ENCODE data around the gene PRKG1. TPM values are rescaled to one million over a fixed set of nuclear protein-coding genes. Genes with fewer than 3 reads are reported as not detected.

Gene PRKG1
- total RNA-seq, 4 donors from 2014 or later = 24.5 to 46.1 (median 37.1) TPM

- no peaks in the 10 kb centered on the region for H3K9me3 ChIP-seq
- H3K27ac ChIP-seq (replicated peaks in 1 of 4) = no peak overlapping the region
- WGBS = 32% methylated on average over 2 of the region's 2 CpGs
- no peak overlapping the region for H3K4me3 ChIP-seq
- no peak for TF ChIP-seq EP300 (IDR thresholded peaks at IDR 0.05)
- no peak for TF ChIP-seq POLR2AphosphoS5 (IDR thresholded peaks at IDR 0.05)
- TF ChIP-seq POLR2A (IDR thresholded peaks at IDR 0.05; ENCODE audit: low read depth) = no peak
- TF ChIP-seq CTCF (IDR thresholded peaks at IDR 0.05) = no peak
- no peaks in the 10 kb centered on the region for H3K36me3 ChIP-seq
- intact Hi-C loops (cut with DNase I) = no loop called here
- DNase-seq (ENCODE audit: extremely low spot score) = no peak
- no peaks in the 10 kb centered on the region for H3K27me3 ChIP-seq
- peaks cover 0 to 11% (median 5%) of the 10 kb centered on the region in 4 donors for H3K4me1 ChIP-seq
These were observed 447.3 kb downstream of the PRKG1 start for GRCh38 chr10:51521605-51522004.

DNA sequence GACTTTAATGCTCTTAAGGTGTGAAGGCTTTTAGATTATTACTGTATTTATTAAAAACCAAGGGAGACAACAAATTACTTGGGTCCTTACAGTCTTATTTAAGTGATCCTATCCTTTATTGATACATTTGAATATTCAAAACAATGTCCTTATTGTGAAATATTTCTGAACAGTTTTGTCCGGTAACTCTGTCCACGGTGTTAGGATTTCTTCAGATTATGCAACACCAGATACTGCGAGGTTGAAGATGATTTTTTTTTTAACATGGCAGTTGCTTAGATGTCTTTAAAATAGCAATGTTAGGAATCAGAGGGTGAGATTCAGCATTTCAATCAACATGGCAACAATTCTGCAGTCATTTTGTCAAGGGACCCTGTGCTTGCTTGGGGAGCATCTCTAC lies 448.6 kb downstream of the PRKG1 start:
- no peak for TF ChIP-seq POLR2AphosphoS5 (IDR thresholded peaks at IDR 0.05)
- no peak for TF ChIP-seq POLR2A (IDR thresholded peaks at IDR 0.05; ENCODE audit: low read depth)
- TF ChIP-seq EP300 (IDR thresholded peaks at IDR 0.05) = no peak
- no peak for TF ChIP-seq CTCF (IDR thresholded peaks at IDR 0.05)
- 75% methylated on average over 3 of the region's 3 CpGs for WGBS
- no peak overlapping the region for H3K4me3 ChIP-seq
- DNase-seq (ENCODE audit: extremely low spot score) = no peak
- no peaks in the 10 kb centered on the region for H3K27me3 ChIP-seq
- no peak overlapping the region for H3K27ac ChIP-seq (replicated peaks in 1 of 4)
- intact Hi-C loops (cut with DNase I) = no loop called here
- H3K9me3 ChIP-seq = no peaks in the 10 kb centered on the region
- H3K4me1 ChIP-seq = peaks cover 0 to 14% (median 10%) of the 10 kb centered on the region in 4 donors
- H3K36me3 ChIP-seq = no peaks in the 10 kb centered on the region

DNA sequence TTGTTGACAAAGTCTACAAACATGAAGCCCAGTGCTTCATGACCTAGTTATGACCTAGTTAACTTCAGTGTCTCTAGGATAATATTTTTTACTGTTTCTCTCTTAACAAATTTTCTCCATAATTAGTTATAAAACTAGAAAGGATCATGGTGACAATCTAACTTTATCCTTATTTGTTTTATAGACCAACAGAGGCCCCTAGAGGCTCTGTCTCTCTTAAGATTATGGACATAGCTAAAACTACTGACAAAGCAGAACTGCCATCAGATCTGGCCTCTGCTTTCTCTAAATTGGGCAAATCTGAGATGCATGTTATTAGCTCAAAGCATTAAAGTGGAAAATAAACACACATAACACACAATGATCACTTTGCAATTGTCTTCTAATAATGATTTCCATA lies 449.2 kb downstream of the PRKG1 start:
- TF ChIP-seq EP300 (IDR thresholded peaks at IDR 0.05) = no peak
- no peak for TF ChIP-seq POLR2AphosphoS5 (IDR thresholded peaks at IDR 0.05)
- TF ChIP-seq CTCF (IDR thresholded peaks at IDR 0.05) = no peak
- no peak for TF ChIP-seq POLR2A (IDR thresholded peaks at IDR 0.05; ENCODE audit: low read depth)
- peaks cover 0 to 17% (median 16%) of the 10 kb centered on the region in 4 donors for H3K4me1 ChIP-seq
- H3K36me3 ChIP-seq = no peaks in the 10 kb centered on the region
- intact Hi-C loops (cut with DNase I) = no loop called here
- no peak overlapping the region for H3K27ac ChIP-seq (replicated peaks in 1 of 4)
- no peak overlapping the region for H3K4me3 ChIP-seq
- H3K9me3 ChIP-seq = no peaks in the 10 kb centered on the region
- no peak for DNase-seq (ENCODE audit: extremely low spot score)
- no peaks in the 10 kb centered on the region for H3K27me3 ChIP-seq

DNA sequence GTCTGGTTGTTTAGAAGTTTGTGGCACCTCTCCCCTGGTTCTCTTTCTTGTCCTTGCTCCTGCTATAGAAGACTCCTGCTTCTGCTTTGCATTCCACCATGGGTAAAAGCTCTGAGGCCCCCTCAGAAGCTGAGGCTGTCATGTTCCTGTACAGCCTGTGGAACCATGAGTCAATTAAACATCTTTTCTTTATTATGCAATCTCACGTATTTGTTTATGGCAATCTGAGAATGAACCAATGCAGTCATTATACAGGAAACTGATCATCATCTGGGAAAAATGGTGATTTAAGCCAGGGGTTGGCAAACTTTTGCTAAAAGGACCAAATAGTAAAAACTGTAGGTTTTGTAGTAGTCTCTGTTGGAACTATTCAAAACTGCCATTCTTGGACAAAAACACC lies 449.8 kb downstream of the PRKG1 start:
- no peaks in the 10 kb centered on the region for H3K27me3 ChIP-seq
- DNase-seq (ENCODE audit: extremely low spot score) = no peak
- H3K4me3 ChIP-seq = no peak overlapping the region
- H3K27ac ChIP-seq (replicated peaks in 1 of 4) = no peak overlapping the region
- H3K4me1 ChIP-seq = peaks cover 0 to 21% (median 19%) of the 10 kb centered on the region in 4 donors
- H3K36me3 ChIP-seq = no peaks in the 10 kb centered on the region
- TF ChIP-seq POLR2AphosphoS5 (IDR thresholded peaks at IDR 0.05) = no peak
- no peak for TF ChIP-seq EP300 (IDR thresholded peaks at IDR 0.05)
- TF ChIP-seq CTCF (IDR thresholded peaks at IDR 0.05) = no peak
- TF ChIP-seq POLR2A (IDR thresholded peaks at IDR 0.05; ENCODE audit: low read depth) = no peak
- H3K9me3 ChIP-seq = no peaks in the 10 kb centered on the region
- intact Hi-C loops (cut with DNase I) = no loop called here
- WGBS = 58% methylated on average over 1 of the region's 1 CpG

- Histone ChIP-seq H3K9me3 (no peaks in the 10 kb centered on the region), H3K4me1 (peaks cover 0 to 17% (median 15%) of the 10 kb centered on the region in 4 donors), H3K27ac (replicated peaks in 1 of 4) (peak overlapping the region in 1 of 4 donors; percentile 23), H3K4me3 (peak overlapping the region in 3 of 4 donors; percentile 2 to 8 (median 8)), H3K27me3 (no peaks in the 10 kb centered on the region), H3K36me3 (no peaks in the 10 kb centered on the region)
- 50% methylated on average over 11 of the region's 11 CpGs for WGBS
- no peak for TF ChIP-seq POLR2AphosphoS5 (IDR thresholded peaks at IDR 0.05)
- intact Hi-C loops (cut with DNase I) = no loop called here
- DNase-seq (ENCODE audit: extremely low spot score) = no peak
These were observed 453.4 kb downstream of the PRKG1 start for GRCh38 chr10:51527522-51528219.

Measured in esophagus muscularis mucosa (tissue), 4 donors.